HG03060 (cell line): Measurements from ENCODE around the gene FGB.
"Not testable (repeated sequence)": the region's sequence is repeated elsewhere in the genome, so short reads cannot be mapped to it uniquely, and the experiment has no call there.

Experiments
- ATAC-seq: cut with Tn5 transposase; IDR thresholded peaks from one replicate; pipeline ENCODE4 v1.9.1; 2021; ENCODE audit warnings: low read depth, moderate number of reproducible peaks; ENCODE audit not compliant: unreplicated experiment

The FGB gene

DNA sequence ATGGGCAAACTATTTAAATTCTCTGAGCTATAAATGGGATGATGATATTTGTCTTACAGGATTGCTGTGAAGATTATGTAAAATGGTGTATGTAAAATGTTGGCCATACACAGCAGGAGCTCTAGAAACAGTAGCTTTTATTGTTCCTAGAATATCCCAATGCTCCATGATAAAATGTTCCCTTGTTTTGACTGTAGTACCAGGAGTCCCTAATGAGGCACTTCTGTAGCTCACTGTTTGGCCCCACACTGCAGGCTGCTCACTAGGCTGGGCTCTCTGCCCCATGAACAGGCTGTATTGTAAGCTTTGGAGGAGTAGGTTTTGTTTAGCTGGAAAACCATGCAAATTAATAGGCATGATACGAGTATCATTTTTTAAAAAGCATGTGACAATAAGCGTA, 31.1 kb downstream of the FGB start:
- ATAC-seq, result no peak

DNA sequence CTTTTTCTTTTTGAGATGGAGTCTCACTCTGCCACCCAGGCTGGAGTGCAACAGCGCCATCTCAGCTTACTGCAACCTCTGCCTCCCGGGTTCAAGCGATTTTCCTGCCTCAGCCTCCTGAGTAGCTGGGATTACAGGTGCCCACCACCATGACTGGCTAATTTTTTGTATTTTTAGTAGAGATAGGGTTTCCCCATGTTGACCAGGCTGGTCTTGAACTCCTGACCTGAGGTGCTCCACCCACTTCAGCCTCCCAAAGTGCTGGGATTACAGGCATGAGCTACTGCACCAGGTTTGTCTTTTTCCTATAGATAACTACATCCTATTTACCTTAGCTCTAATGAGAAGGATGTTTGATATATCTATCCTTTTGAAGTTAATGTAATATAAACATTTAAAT, 31.5 kb downstream of the FGB start:
- ATAC-seq, result not testable (repeated sequence)

DNA sequence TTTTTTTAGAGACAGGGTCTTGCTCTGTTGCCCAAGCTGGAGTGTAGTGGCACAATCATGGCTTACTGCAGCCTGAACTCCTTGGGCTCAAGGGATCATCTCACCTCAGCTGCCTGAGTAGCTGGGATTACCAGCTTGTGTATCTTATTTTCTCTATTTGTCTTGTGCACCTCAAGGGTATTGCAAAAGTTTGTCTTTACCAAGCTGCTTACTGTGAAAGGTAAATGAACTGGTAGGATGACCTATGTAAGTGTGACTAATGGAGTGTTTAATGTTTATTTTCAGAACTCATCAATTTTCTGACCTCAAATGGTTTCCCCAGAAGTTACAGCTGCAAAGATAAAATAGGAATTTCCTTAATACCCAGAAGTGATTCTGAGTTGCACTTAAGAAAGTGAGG, 33.0 kb downstream of the FGB start:
- no peak for ATAC-seq

DNA sequence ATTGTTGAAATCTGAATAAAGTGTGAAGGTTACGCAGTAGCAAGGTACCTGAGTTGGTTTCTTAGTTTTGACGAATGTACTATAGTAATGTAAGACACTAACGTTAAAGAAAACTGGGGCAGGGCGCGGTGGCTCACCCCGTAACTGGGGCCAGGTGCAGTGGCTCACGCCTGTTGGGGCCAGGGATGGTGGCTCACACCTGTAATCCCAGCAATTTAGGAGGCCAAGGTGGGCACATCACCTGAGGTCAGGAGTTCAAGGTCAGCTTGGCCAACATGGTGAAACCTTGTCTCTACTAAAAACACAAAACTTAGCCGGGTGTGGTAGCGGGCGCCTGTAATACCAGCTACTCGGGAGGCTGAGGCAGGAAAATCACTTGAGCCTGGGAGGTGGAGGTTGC, 34.5 kb downstream of the FGB start:
- not testable (repeated sequence) for ATAC-seq

DNA sequence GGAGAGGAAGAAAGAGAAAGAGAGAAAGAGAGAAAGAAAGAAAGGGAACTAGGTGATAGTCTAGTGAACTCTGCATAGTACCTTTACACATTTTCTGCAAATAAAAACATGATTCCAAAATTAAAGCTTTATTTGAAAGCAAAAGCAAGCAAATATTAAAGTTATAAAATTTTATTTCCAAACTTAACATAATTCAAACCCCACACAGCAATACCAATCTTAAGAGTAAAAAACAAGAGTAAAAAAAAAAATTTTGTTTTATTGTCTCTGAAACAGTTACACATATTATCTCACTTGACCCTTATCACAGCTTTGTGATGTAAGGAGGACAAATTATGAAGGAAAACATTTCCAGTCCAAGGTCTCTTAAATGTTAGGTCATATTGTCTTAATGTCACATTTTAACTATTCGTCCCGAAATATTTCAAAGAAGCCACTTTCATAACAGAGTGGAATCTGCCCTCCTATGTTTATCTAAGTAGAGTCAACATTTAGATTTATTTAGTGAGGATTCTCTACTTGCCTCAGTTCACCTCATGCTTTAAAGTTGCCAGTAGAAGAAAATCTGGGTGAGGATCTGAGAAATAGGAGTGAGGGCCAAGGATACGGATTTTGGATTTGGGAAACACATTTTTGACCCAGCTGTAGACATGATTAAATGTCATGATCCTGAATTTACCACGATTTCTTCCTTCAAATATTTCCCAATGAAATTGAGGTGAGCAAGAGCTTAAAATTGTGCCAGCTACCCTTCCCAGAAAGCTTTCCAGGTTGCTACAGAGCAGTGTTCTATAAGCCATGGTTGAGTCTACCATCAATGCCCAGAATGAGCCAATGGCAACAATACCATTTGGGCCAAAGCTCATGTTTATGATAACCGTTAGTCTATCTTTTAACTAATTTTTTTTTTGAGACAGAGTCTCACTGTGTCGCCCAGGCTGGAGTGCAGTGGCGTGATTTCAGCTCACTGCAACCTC, 35.3 kb downstream of the FGB start:
- ATAC-seq, result no peak

DNA sequence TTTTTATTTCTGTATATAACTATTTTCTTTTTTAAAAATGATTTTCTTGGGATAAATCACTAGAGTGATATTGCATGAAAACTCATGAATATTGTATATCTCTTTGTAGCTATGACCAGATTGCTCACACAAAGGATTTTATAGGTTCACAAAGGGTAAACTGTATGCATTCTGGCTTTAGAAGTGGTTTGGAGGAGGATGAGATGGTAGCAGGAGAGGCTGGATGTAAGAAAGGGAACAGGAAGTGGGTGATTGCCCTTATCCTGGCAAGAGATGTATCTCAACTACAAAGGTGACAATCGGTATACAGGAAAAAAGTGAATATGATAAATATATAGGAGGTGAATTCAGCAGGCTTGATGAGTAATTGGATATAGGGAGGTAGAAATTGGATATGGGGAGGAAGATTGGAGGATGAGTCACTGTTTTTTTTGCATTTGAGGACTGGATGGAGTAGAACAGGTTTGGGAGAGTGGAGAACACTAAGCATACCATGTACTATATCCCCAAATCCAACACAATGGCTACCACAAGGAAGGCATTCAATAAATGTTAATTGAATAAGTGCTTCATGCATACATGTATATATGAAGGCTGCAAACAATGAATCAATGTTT, 39.7 kb downstream of the FGB start:
- ATAC-seq, result no peak

DNA sequence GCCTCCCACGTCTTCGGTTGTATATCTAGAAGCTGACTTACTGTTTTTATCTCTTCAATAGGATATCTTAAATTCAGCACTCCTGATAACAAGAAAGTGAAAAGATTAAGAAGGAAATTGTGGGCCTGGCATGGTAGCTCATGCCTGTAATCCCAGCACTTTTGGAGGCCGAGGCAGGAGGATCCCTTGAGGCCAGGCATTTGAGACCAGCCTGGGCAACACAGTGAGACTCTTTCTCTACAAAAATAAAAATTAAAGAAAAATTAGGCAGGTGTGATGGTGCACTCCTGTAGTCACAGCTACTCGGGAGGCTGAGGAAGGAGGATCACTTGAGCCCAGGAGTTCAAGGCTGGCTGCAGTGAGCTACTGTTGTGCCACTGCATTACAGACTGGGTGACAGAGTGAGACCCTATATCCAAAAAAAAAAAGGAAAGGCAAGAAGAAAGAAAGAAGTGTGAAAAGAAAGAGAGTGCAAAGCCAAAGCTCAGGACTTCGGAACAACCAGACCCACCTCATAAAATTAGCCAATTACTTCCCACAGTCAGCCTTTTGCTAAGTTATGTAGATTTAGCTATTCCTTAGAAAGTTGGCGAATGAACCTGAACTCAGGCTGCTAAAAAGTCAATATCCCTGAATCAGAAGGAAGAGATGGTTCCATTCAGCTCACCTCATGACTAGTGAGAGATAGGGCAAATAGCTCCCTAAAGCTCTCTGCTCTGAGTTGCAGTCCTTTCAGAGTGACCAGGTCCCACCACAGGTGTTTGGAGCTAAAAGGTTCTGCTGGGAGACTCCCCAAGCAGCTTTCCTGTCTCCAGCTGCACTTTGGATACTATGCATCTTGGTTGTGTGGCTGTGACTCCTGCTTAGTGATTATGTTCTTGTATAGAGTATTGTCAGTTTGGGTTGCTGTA, 40.5 kb downstream of the FGB start:
- no peak for ATAC-seq

DNA sequence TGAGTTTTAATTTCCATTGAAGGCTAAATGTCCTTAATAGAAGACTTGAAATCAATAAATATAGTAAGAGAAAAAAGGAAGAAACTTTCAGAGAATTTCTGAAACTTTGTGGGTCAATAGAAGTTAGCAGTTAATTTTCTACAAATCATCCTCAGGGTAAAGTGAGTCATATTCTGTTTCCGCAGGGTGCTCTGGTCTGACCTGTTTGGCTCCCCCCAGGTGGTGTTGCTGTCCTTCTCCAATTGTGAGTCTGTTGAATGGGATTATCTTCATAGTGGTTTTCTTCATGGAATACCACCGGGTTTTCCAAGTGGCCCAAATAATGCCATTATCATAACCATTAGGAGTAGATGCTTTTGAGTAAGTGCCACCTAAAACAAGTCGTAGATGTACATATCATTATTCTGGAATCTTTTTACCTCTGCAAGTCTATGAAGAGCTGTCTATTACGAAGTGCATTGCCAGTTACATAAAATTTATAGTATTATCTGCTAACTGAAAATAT, 41.9 kb downstream of the FGB start:
- ATAC-seq, result no peak

DNA sequence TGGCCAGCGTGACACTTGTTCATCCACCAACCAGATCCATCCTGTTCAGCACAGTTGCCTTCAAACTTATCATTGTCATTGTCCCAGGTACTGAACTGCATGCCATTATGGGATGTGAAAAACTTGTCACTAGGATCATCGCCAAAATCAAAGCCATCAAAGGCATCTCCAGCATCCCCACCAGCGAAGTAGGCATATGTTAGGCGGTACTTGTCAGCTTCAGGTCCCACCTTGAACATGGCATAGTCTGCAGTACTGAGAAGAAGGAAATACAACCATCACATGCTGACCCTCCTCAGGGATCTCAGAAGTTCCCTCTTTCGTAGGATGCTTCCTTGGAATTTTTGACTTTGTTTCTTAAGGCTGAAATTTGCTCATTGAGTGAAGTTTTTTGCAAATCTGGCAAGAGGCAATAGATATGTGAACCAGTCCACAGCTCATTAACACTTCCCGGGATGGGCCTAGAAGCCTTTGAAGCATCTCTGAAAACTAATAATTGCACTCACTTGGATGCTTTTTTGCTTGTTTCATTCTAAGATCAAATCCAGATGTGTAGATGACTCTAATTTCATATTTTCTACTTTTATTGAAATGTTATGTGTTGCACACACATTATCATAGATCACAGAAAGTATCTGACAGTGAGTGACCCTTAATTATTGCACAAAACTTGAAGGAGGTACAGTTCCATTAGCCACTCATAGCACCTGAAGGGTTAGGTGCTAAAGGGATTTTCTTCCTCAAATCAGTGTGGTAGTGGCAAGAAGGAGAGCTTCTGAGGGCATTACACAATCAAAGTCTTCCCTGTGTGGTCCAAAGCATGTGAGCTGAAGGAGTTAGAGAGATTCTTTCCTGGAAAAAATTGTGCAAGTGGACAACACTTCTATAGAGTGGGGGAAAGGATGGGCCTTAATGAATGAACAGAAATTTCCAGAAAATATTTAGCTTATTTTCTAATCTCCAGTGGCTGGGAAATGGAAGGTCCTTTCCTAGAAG, 44.2 kb downstream of the FGB start:
- ATAC-seq, result no peak

DNA sequence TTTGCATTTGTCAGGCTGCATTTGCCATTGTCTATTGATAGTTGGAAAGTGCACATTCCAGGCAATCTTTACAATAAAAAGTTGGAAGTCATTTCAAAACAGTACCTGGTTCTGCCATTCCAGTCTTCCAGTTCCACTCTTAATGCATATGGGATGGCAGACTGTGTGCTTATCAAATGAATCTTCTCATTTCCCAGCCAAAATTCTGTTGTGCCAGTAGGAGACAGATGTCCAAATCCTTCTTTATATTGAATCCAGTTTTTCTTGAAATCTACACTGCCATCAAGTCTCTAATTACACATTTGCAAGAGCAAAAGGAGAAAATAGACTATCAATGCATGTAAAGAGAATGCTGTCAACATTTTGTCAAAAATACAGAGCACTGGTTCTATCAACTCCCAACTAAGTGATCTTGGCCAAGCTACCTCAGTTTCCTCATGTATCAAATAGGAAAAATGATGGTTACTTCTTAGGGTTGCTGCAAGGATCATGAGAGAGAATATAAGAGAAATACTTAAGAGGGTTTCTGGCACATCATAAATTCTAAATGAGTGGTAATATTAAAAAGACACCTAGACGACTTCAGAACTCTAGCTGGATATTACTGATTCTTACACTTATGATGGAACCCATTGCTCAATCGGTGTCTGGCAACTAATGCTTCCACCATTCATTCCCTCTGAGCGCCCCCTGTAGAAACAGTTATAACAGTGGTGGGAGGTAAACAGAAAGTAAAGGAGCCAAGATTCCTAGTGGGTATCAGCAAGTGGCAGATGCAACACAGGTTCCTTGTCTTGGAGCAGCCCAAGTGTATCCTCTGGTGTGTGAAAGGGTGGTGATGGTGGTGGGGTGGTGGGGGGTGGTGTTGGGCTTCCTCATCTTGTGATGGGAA, 45.8 kb downstream of the FGB start:
- ATAC-seq, result no peak

DNA sequence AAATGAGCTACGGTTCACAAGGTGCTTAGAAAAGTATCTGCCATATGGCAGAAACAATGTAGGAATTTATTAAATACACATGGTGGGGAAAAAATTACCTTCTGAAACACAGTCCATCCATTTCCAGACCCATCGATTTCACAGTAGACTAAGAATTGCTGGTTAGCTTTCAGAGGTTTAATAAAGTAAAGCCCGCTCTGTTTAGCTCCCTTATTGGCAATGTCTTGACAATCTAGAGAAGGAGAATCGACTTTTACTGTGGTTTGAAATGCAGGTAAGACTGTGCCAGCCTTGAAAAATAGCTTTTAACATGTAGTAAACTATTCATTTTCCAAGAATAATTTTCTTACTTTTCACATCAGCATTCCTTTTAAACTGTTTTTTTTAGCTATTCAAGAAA, 46.7 kb downstream of the FGB start:
- ATAC-seq, result no peak

DNA sequence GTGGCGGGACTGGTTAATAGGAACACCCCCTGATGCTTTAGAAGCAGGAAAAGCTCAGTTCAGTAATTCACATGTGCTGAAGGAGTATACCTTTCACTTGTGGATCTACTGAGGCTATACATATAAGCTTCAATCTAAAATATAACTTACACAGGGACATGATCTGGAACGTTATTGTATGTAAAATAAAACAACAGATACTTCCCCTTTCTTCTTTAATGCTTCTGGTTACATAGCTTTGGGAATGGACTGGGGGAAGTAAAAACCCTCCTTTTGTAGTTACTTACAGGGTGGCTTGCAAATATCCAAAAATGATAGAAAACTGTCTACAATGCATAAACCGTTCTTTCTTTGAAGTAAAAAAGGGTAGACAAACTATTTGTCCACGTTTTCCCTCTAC, 47.8 kb downstream of the FGB start:
- ATAC-seq, result no peak

DNA sequence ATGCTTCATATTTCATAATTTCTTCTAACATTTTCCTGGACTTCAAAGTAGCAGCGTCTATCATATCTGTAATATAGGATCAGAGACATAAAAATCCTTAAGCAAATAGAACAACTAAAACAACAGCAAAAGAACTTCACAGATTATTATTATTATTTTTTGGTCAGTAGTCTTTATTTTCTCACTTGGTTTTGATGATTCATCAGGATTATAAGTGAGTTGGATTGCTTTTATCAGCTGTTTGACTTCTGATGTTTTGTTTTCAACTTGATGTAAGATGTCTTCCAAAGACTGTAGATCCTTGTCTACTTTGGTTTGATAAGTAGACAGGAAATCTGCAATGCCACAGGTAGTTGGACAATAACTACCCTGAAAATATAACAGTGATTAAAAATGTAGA, 49.0 kb downstream of the FGB start:
- no peak for ATAC-seq

DNA sequence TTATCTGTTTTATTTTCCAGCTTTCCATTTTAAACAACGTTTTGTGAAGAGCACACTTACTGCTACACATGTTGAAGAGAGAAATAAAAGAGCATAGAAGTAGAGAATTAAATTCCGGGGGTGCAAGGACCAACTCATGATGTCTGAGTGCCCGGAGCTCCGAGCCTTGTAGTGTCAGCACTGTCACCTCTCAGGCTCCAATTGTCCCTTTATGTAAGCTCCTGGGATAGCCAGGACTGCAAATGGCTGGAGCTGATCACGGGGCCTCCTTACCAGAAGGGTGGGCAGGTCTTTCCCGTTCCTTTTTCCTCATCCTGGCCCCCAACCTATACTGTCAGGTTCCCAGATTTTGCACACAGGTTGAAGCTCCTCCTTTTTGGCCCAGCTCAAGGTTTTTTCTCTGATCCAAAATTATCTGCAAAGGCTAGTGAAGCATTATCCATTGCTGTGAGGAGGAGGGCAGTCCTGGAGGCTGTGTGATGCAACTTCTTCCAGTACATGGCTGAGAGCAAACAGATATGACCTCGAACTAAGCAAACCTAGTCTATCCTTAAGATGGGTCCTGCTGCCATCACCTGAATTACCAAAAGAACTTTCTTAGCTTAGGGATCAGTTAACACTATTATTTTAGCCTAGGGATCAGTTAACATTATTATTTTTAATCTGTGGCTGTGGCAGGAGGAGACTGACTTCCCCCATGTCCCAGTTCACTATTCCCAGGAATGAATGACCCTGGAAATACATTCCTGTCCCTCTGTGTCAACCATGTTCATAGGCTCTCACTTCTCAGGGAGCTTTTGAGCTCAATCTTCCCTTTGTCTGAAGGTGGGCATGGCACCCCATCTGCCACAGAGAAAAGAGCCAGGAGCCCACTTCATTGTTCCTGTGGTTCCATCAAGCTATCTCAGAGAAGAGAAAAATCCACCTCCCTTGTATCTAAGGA, 49.9 kb downstream of the FGB start, which contains the start of gene FGG:
TSS of gene FGG (minus strand) at position 185 of the 943 bp plus-strand sequence. CDS start at position 138, 47 bp downstream.
- no peak for ATAC-seq

DNA sequence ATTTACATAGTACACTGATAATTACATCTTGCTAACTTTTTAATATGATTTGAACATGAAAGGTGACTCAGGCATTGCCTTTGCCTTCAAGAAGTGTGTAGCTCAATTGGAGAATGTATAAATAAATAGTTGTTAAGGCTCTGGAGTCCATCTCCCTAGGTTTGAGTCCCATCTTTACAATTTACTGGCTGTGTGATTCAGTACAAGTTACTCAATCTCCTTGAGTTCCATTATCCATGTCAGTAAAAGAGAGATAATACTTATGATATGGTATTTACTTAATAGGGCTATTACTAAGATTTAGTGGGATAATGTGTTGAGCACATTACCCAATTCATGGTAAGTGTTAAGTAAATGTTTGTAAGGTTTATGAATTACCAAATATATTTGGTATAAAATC, 51.5 kb downstream of the FGB start:
- no peak for ATAC-seq

DNA sequence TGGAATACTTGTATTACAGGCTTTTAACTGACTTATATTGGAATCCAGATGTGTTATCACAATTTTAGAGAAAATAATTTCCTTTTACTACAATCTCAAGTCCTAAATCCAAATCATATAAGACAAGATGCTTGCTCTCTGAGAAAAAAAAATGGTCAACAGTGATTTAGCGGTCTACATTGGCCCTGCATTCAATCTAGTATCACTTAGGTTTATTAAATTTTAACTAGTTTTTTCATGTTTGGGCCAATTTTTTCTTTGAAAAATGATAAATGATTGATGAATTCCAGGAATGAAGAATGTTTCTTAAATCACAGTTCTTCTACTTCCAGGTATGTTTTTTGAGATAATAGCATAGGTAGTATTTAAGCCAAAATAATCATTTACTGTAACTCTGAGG, 52.4 kb downstream of the FGB start:
- no peak for ATAC-seq

DNA sequence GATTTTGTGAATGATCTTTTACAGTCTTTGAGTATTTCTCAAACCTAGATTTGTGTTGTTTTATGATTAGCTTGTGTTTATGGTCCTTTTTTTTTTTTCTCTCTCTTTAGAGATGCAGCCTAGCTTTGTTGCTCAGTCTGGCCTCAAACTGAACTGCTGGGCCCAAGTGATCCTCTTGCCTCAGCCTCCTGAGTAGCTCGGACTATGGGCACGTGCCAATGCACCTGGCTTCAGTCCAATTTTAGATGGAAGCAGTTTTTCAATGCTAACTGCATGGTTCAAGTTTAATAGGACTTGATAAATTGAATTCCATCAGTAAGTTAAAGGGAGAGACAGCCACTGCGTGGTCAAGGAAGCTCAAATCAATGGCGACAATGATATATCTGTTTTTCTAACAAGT, 53.5 kb downstream of the FGB start:
- ATAC-seq, result no peak
